IMR-90 (cell line): ENCODE data around the gene ARL4A. TPM values are rescaled to one million over a fixed set of nuclear protein-coding genes. Genes with fewer than 3 reads are reported as not detected.

ENCODE experiments used
- ATAC-seq: fragments of 200-7000 bp; cut with Tn5 transposase; 2 replicates; pipeline ENCODE4 v1.9.1; 2020; ENCODE audit warnings: low read depth, mild to moderate bottlenecking, moderate library complexity
- BruUV-seq: library from RNA; stranded (reverse); fragments of 400-500 nt; replicated peaks from 2 replicates; lab custom pipeline; 2021; lab: Mats Ljungman, UMichigan
- CTCF ChIA-PET: fragments of 300-600 bp; formaldehyde crosslinking; extraction: SDS; loops from one replicate; lab custom pipeline; 2021; ENCODE audit warnings: antibody characterized with exemption; lab: Yijun Ruan, JAX
- POLR2A ChIA-PET: fragments of 300-600 bp; sonication (Branson Sonifier 250); formaldehyde crosslinking; loops from one replicate; lab custom pipeline; 2022; ENCODE audit warnings: antibody characterized with exemption; ENCODE audit not compliant: unreplicated experiment; lab: Charles Lee
- DNase-seq: peaks from one replicate; pipeline ENCODE4 v3.0.0; 2013
- H2AFZ ChIP-seq: replicated peaks from 2 replicates; pipeline ENCODE3; 2013; ENCODE audit warnings: low read length, mild to moderate bottlenecking; ENCODE audit not compliant: poor library complexity
- H2AK5ac ChIP-seq: 2 replicates; pipeline ENCODE4 v1.6.1; 2013; ENCODE audit warnings: low read depth, low read length, inconsistent platforms
- H2AK9ac ChIP-seq: replicated peaks from 2 replicates; pipeline ENCODE3; 2013; ENCODE audit warnings: mild to moderate bottlenecking, low read depth, low read length, moderate library complexity; ENCODE audit not compliant: poor library complexity
- H2BK120ac ChIP-seq: 2 replicates; pipeline ENCODE4 v1.6.1; 2013; ENCODE audit warnings: low read depth, low read length, inconsistent platforms
- H2BK15ac ChIP-seq: 3 replicates; pipeline ENCODE4 v1.6.1; 2013; ENCODE audit warnings: low read depth, low read length, inconsistent platforms
- H2BK20ac ChIP-seq: 2 replicates; pipeline ENCODE4 v1.6.1; 2013; ENCODE audit warnings: low read depth, mild to moderate bottlenecking, inconsistent platforms, low read length, moderate library complexity
- H2BK5ac ChIP-seq: 2 replicates; pipeline ENCODE4 v1.6.1; 2013; ENCODE audit warnings: mild to moderate bottlenecking, low read depth, low read length, inconsistent platforms; ENCODE audit not compliant: poor library complexity, severe bottlenecking
- H3K14ac ChIP-seq: replicated peaks from 2 replicates; pipeline ENCODE4 v1.6.1; 2013; ENCODE audit warnings: low read depth, low read length, inconsistent platforms
- H3K18ac ChIP-seq: 2 replicates; pipeline ENCODE4 v1.6.1; 2013; ENCODE audit warnings: low read depth, low read length, control low read depth
- H3K23ac ChIP-seq: 2 replicates; pipeline ENCODE4 v1.6.1; 2013; ENCODE audit warnings: low read depth, low read length, inconsistent platforms
- H3K27ac ChIP-seq: 2 replicates; pipeline ENCODE4 v1.5.1; 2013; ENCODE audit warnings: mild to moderate bottlenecking, control low read depth, low read length; ENCODE audit not compliant: insufficient read depth
- H3K27me3 ChIP-seq: 2 replicates; pipeline ENCODE4 v1.6.1; 2013; ENCODE audit warnings: low read length; ENCODE audit not compliant: control insufficient read depth, insufficient read depth
- H3K36me3 ChIP-seq: 2 replicates; pipeline ENCODE4 v1.6.1; 2013; ENCODE audit warnings: low read length, mixed read lengths; ENCODE audit not compliant: control insufficient read depth, insufficient read depth
- H3K4ac ChIP-seq: 2 replicates; pipeline ENCODE4 v1.6.1; 2013; ENCODE audit warnings: low read depth, low read length, inconsistent platforms
- H3K4me1 ChIP-seq: 2 replicates; pipeline ENCODE4 v1.6.1; 2013; ENCODE audit warnings: low read length, mixed read lengths; ENCODE audit not compliant: control insufficient read depth, insufficient read depth
- H3K4me2 ChIP-seq: 2 replicates; pipeline ENCODE4 v1.6.1; 2013; ENCODE audit warnings: low read depth, mild to moderate bottlenecking, control low read depth, low read length, moderate library complexity
- H3K4me3 ChIP-seq: 2 replicates; pipeline ENCODE4 v1.5.1; 2013; ENCODE audit warnings: low read depth, mild to moderate bottlenecking, control low read depth, low read length, moderate library complexity; ENCODE audit not compliant: insufficient read depth
- H3K56ac ChIP-seq: 2 replicates; pipeline ENCODE4 v1.6.1; 2013; ENCODE audit warnings: low read length, inconsistent platforms; ENCODE audit not compliant: insufficient read depth; ENCODE audit errors: extremely low read depth
- H3K79me1 ChIP-seq, 2 experiments: 2 replicates each; pipeline ENCODE4 v1.6.1; 2013; ENCODE audit warnings: low read length in 2 of 2, inconsistent platforms in 1 of 2, low read depth in 1 of 2
- H3K9ac ChIP-seq: 2 replicates; pipeline ENCODE4 v1.6.1; 2013; ENCODE audit warnings: low read depth, low read length, control low read depth
- H3K9me1 ChIP-seq: 2 replicates; pipeline ENCODE4 v1.6.1; 2013; ENCODE audit warnings: low read length, inconsistent platforms; ENCODE audit not compliant: insufficient read depth
- H3K9me3 ChIP-seq: 2 replicates; pipeline ENCODE4 v1.6.1; 2013; ENCODE audit warnings: low read length; ENCODE audit not compliant: control insufficient read depth, insufficient read depth
- H4K20me1 ChIP-seq: 2 replicates; pipeline ENCODE4 v1.6.1; 2013; ENCODE audit warnings: low read length, inconsistent platforms; ENCODE audit not compliant: insufficient read depth
- H4K5ac ChIP-seq: 2 replicates; pipeline ENCODE4 v1.6.1; 2013; ENCODE audit warnings: mild to moderate bottlenecking, low read depth, low read length, control low read depth
- H4K8ac ChIP-seq, 2 experiments: 2 replicates each; pipeline ENCODE4 v1.6.1; 2013; ENCODE audit warnings: low read depth in 2 of 2, low read length in 2 of 2, control low read depth in 1 of 2, inconsistent platforms in 1 of 2
- H4K91ac ChIP-seq: 2 replicates; pipeline ENCODE4 v1.6.1; 2013; ENCODE audit warnings: low read depth, low read length, inconsistent platforms; ENCODE audit not compliant: insufficient read depth
- BHLHE40 ChIP-seq: fragments of 150-350 bp; IDR thresholded peaks from 2 replicates; pipeline ENCODE4 v1.6.1; 2016; ENCODE audit warnings: mild to moderate bottlenecking, low read depth, low read length
- CEBPB ChIP-seq: IDR thresholded peaks from 2 replicates; pipeline ENCODE4 v1.6.1; 2012; ENCODE audit warnings: low read depth, low read length, improper control_type of control experiment
- CHD1 ChIP-seq: IDR thresholded peaks from 2 replicates; pipeline ENCODE4 v1.6.1; 2012; ENCODE audit warnings: low read depth, low read length, improper control_type of control experiment
- FOS ChIP-seq: fragments of 150-350 bp; IDR thresholded peaks from 2 replicates; pipeline ENCODE4 v1.6.1; 2016; ENCODE audit warnings: low read depth, low read length
- MAZ ChIP-seq: IDR thresholded peaks from 2 replicates; pipeline ENCODE4 v1.6.1; 2012; ENCODE audit warnings: low read depth, mild to moderate bottlenecking, low read length, improper control_type of control experiment, moderate library complexity, borderline replicate concordance
- MXI1 ChIP-seq: IDR thresholded peaks from 2 replicates; pipeline ENCODE4 v1.6.1; 2012; ENCODE audit warnings: low read depth, mild to moderate bottlenecking, low read length, moderate library complexity, borderline replicate concordance
- NFE2L2 ChIP-seq: fragments of 150-350 bp; IDR thresholded peaks from 2 replicates; pipeline ENCODE4 v1.6.1; 2016; ENCODE audit warnings: low read depth, mild to moderate bottlenecking, low read length
- POLR2A ChIP-seq: IDR thresholded peaks from 2 replicates; pipeline ENCODE4 v1.6.1; 2012; ENCODE audit warnings: mild to moderate bottlenecking, low read depth, low read length
- RCOR1 ChIP-seq: IDR thresholded peaks from 2 replicates; pipeline ENCODE4 v1.6.1; 2012; ENCODE audit warnings: mild to moderate bottlenecking, low read length, improper control_type of control experiment; ENCODE audit not compliant: insufficient replicate concordance
- SMC3 ChIP-seq: fragments of 150-350 bp; IDR thresholded peaks from 2 replicates; pipeline ENCODE4 v1.6.1; 2016; ENCODE audit warnings: low read depth, mild to moderate bottlenecking, antibody characterized with exemption, low read length, moderate library complexity
- USF2 ChIP-seq: fragments of 150-350 bp; IDR thresholded peaks from 2 replicates; pipeline ENCODE4 v1.6.1; 2017; ENCODE audit warnings: mild to moderate bottlenecking, antibody characterized with exemption, low read length, low read depth
- WGBS, 2 experiments: methylation state at CpG; one replicate each; pipeline versions ENCODE4 v1.1.5 to v1.1.7; 2013; ENCODE audit warnings: missing lambda C conversion rate in 2 of 2; ENCODE audit not compliant: insufficient read length in 1 of 2; ENCODE audit errors: extremely low coverage in 2 of 2; 5-methylcytosine and 5-hydroxymethylcytosine counted together
- dilution Hi-C: fragments of 300-500 bp; cut with HindIII; formaldehyde crosslinking; loops from one replicate; pipeline ENCODE4 v1.14.3; 2018; ENCODE audit warnings: low sequenced_read_pairs; ENCODE audit not compliant: unreplicated experiment
- in situ Hi-C: fragments of 300-500 bp; cut with MboI; formaldehyde crosslinking; loops from 3 replicates; pipeline ENCODE4 v1.14.3; 2019; ENCODE audit warnings: low sequenced_read_pairs, inconsistent platforms, mixed read lengths
- intact Hi-C: fragments of 100-400 bp; cut with micrococcal nuclease; formaldehyde crosslinking; loops from 2 replicates; pipeline ENCODE4 v1.10.0; 2022
- polyA plus RNA-seq, 3 experiments: library from polyadenylated mRNA; depleted of rRNA; stranded (reverse); fragments of >200 nt; gene quantifications; 2 replicates each; pipeline ENCODE4 v1.2.3, GENCODE V29; 2012; ENCODE audit warnings: low replicate concordance in 1 of 3
- total RNA-seq: library from RNA; depleted of rRNA; stranded (reverse); fragments of >200 nt; gene quantifications from 2 replicates; pipeline ENCODE4 v1.2.3, GENCODE V29; 2012
- TF ChIP-seq, protein P1 (sequence below): fragments of 150-350 bp; IDR thresholded peaks from 2 replicates; pipeline ENCODE4 v1.6.1; 2016; ENCODE audit warnings: low read depth, mild to moderate bottlenecking, low read length, moderate library complexity, borderline replicate concordance
- TF ChIP-seq, protein P2 (sequence below): conservative IDR thresholded peaks from 2 replicates; pipeline ENCODE4 v1.5.1; 2012; ENCODE audit warnings: mild to moderate bottlenecking, low read depth, low read length, improper control_type of control experiment

Gene ARL4A
- total and polyA plus RNA-seq, 2 of the 4 experiments (the other 2 are of a cell fraction): 13.7 to 22.4 TPM

DNA sequence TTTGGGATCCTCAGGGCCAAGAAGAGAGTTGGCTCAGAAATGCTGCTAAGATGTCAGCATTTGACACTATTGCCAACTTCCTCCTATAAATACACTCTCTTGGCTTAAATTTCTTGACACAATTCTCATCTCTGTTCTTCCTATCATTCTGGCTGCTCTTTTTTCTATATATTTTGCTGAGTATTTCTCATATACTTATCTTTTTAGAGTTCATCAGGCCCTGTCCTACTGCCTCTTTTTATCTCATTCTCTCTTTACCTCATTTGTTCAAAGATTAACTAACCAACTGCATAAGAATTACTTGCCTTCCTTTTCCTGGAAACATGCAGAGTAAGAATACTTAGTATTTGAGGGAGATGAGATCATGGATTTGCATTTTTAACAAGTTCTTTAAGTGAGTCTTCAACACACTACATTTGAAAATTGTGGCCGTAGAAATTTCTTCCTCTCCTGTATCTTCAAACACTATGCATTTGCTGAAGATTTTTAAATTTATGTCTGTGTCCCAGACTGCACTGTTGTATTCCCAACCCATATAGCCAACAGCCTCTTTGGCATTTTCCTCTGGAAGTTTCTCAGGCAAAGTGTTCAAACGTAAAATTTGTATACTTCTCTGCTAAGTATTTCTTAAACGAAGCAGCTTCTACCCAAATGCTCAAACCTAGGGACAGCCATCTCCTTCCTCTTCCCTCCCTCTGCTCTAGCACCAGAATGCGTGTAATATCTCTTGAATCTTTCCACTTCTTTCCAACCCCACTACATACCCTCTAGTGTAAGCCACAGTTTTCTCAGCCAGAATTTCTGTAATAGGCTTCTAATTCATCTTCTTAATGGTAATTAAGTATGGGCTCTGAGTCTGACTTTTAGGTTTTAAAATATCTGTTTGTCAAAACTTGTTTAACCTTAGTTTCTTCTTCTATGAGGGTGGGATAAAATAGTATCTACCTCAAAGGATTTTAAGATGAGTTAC, 35.5 kb downstream of the ARL4A start:
- dilution Hi-C loops: no loop called here
- intact Hi-C loops: no loop called here
- Histone ChIP-seq H2BK5ac (no peak overlapping the region), H3K9ac (no peak overlapping the region), H4K91ac (no peak overlapping the region), H3K14ac (no peak overlapping the region), H3K4ac (no peak overlapping the region), H2BK120ac (no peak overlapping the region), H3K56ac (no peak overlapping the region), H4K8ac (no peak overlapping the region), H3K9me1 (no peaks in the 10 kb centered on the region), H3K9me3 (no peaks in the 10 kb centered on the region), H3K4me2 (no peak overlapping the region), H3K18ac (no peak overlapping the region), H4K5ac (no peak overlapping the region), H3K23ac (no peak overlapping the region), H2AFZ (no peak overlapping the region), H3K27me3 (no peaks in the 10 kb centered on the region), H4K20me1 (no peaks in the 10 kb centered on the region), H3K4me1 (peaks cover 3% of the 10 kb centered on the region), H2BK20ac (no peak overlapping the region), H2AK9ac (no peak overlapping the region), H2AK5ac (no peak overlapping the region), H2BK15ac (no peak overlapping the region), H3K4me3 (no peak overlapping the region), H3K36me3 (no peaks in the 10 kb centered on the region), H3K79me1 (no peaks in the 10 kb centered on the region), H3K27ac (no peak overlapping the region)
- in situ Hi-C loops: no loop called here
- DNase-seq (peak; percentile 5), ATAC-seq (no peak)
- no TSS peak for BruUV-seq
- ChIA-PET CTCF (no interaction called here), POLR2A (no interaction called here)
- WGBS, 2 experiments: no CpG with 5 or more reads among the region's 4 CpGs
- TF ChIP-seq, protein P1, sequence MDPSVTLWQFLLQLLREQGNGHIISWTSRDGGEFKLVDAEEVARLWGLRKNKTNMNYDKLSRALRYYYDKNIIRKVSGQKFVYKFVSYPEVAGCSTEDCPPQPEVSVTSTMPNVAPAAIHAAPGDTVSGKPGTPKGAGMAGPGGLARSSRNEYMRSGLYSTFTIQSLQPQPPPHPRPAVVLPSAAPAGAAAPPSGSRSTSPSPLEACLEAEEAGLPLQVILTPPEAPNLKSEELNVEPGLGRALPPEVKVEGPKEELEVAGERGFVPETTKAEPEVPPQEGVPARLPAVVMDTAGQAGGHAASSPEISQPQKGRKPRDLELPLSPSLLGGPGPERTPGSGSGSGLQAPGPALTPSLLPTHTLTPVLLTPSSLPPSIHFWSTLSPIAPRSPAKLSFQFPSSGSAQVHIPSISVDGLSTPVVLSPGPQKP: no peak
- TF ChIP-seq USF2 (no peak), FOS (no peak), CEBPB (no peak), SMC3 (no peak), MXI1 (no peak), CHD1 (no peak), BHLHE40 (no peak), NFE2L2 (no peak), POLR2A (no peak), RCOR1 (no peak), MAZ (no peak)
- TF ChIP-seq, protein P2, sequence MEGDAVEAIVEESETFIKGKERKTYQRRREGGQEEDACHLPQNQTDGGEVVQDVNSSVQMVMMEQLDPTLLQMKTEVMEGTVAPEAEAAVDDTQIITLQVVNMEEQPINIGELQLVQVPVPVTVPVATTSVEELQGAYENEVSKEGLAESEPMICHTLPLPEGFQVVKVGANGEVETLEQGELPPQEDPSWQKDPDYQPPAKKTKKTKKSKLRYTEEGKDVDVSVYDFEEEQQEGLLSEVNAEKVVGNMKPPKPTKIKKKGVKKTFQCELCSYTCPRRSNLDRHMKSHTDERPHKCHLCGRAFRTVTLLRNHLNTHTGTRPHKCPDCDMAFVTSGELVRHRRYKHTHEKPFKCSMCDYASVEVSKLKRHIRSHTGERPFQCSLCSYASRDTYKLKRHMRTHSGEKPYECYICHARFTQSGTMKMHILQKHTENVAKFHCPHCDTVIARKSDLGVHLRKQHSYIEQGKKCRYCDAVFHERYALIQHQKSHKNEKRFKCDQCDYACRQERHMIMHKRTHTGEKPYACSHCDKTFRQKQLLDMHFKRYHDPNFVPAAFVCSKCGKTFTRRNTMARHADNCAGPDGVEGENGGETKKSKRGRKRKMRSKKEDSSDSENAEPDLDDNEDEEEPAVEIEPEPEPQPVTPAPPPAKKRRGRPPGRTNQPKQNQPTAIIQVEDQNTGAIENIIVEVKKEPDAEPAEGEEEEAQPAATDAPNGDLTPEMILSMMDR: no peak
